K562 (cell line): Measurements from ENCODE around the gene PRSS21. TPM values are rescaled to one million over a fixed set of nuclear protein-coding genes. Genes with fewer than 3 reads are reported as not detected.

Experiments used
- ARID1B ChIP-seq: fragments of 450-650 bp; IDR thresholded peaks from 2 replicates; pipeline ENCODE4 v1.6.1; 2016; ENCODE audit warnings: antibody characterized with exemption, mild to moderate bottlenecking, inconsistent platforms
- CREB1 ChIP-seq, 2 experiments: sonication (generic) in 1 of 2; formaldehyde crosslinking in 1 of 2; IDR thresholded peaks; 2 replicates each; pipeline versions ENCODE4 v1.6.1 to v1.8.0; 2012 to 2022; ENCODE audit warnings: inconsistent platforms in 1 of 2, mild to moderate bottlenecking in 1 of 2, missing genetic modification reagents in 1 of 2, moderate library complexity in 1 of 2
- E4F1 ChIP-seq: fragments of 250-450 bp; sonication (Bioruptor Pico); IDR thresholded peaks from 2 replicates; pipeline ENCODE4 v1.5.0; 2021; ENCODE audit warnings: mild to moderate bottlenecking, borderline replicate concordance
- GABPB1 ChIP-seq: sonication (generic); formaldehyde crosslinking; IDR thresholded peaks from 2 replicates; pipeline ENCODE4 v1.8.0; 2022; ENCODE audit warnings: mild to moderate bottlenecking, missing genetic modification reagents
- HSF4 ChIP-seq: fragments of 250-450 bp; sonication (Bioruptor Pico); IDR thresholded peaks from 2 replicates; pipeline ENCODE4 v2.1.2; 2022; ENCODE audit warnings: mild to moderate bottlenecking, moderate library complexity, borderline replicate concordance
- KLF6 ChIP-seq: fragments of 250-450 bp; sonication (Bioruptor Pico); IDR thresholded peaks from 2 replicates; pipeline ENCODE4 v1.4.0; 2020; ENCODE audit warnings: mild to moderate bottlenecking, moderate library complexity, borderline replicate concordance
- MECOM ChIP-seq: fragments of 250-450 bp; sonication (Bioruptor Pico); IDR thresholded peaks from 2 replicates; pipeline ENCODE4 v1.8.0; 2022; ENCODE audit warnings: inconsistent platforms
- NR2C2 ChIP-seq, 2 experiments: fragments of 200-800 bp in 1 of 2; sonication (Bioruptor generic) in 1 of 2; sonication (generic) in 1 of 2; formaldehyde crosslinking in 1 of 2; IDR thresholded peaks; 2 replicates each; pipeline versions ENCODE4 v1.6.1 to v1.8.0; 2016 to 2022; ENCODE audit warnings: mild to moderate bottlenecking in 1 of 2, missing compliant biosample characterization in 1 of 2, missing genetic modification characterization in 1 of 2, missing genetic modification reagents in 1 of 2
- NR3C1 ChIP-seq: sonication (generic); formaldehyde crosslinking; IDR thresholded peaks from 2 replicates; pipeline ENCODE4 v1.8.1; 2022; ENCODE audit warnings: missing genetic modification reagents
- PML ChIP-seq: IDR thresholded peaks from 2 replicates; pipeline ENCODE4 v1.6.1; 2012; ENCODE audit warnings: low read length, inconsistent platforms
- RCOR1 ChIP-seq, 2 experiments: IDR thresholded peaks; 2 replicates each; pipeline ENCODE4 v1.6.1; 2012; ENCODE audit warnings: low read depth in 2 of 2, low read length in 2 of 2, borderline replicate concordance in 1 of 2, improper control_type of control experiment in 1 of 2
- STAT5B ChIP-seq: fragments of 250-450 bp; sonication (Bioruptor Pico); IDR thresholded peaks from 2 replicates; pipeline ENCODE4 v1.8.0; 2021; ENCODE audit warnings: mild to moderate bottlenecking, inconsistent platforms
- STAT6 ChIP-seq: sonication (generic); formaldehyde crosslinking; IDR thresholded peaks from 2 replicates; pipeline ENCODE4 v1.8.1; 2023; ENCODE audit warnings: mild to moderate bottlenecking, missing genetic modification reagents
- THAP12 ChIP-seq: fragments of 250-450 bp; sonication (Bioruptor Pico); IDR thresholded peaks from 2 replicates; pipeline ENCODE4 v1.9.0; 2021; ENCODE audit warnings: mild to moderate bottlenecking, inconsistent platforms
- ZC3H11A ChIP-seq: IDR thresholded peaks from 2 replicates; pipeline ENCODE4 v1.6.1; 2012; ENCODE audit warnings: low read depth, low read length, improper control_type of control experiment
- ZNF395 ChIP-seq: fragments of 200-800 bp; sonication (Bioruptor generic); IDR thresholded peaks from 2 replicates; pipeline ENCODE4 v1.6.1; 2017; ENCODE audit warnings: missing genetic modification characterization, missing compliant biosample characterization
- ZSCAN32 ChIP-seq: fragments of 450-650 bp; formaldehyde crosslinking; IDR thresholded peaks from 2 replicates; pipeline ENCODE4 v1.4.0; 2020; ENCODE audit warnings: mild to moderate bottlenecking, moderate library complexity
- polyA plus RNA-seq, 8 experiments: library from polyadenylated mRNA; depleted of rRNA in 4 of 8; stranded (reverse) in 5 of 8; unstranded in 3 of 8; fragments of >200 nt; fragmentation: Nextera tagmentation in 2 of 8; fragmentation: Illumina TruSeq in 1 of 8; extraction: Ambion mirVana in 2 of 8; extraction: Trizol in 1 of 8; gene quantifications; 2 replicates each; pipeline versions ENCODE4 v1.2.1 to v1.2.3, GENCODE V29; 2011 to 2014; ENCODE audit warnings: inconsistent platforms in 1 of 8, missing spikeins in 1 of 8
- total RNA-seq, 7 experiments: library from RNA; depleted of rRNA in 6 of 7; stranded (reverse); fragments of >200 nt in 6 of 7; fragmentation: Illumina TruSeq in 2 of 7; extraction: Trizol in 2 of 7; gene quantifications; 2 replicates each; pipeline versions ENCODE4 v1.2.1 to v1.2.3, GENCODE V29; 2011 to 2021; ENCODE audit warnings: low replicate concordance in 1 of 7

PRSS21 gene
- total and polyA plus RNA-seq, 9 of the 15 experiments (the other 6 are each of a cell fraction or from before 2014, with no cell fraction given), result 12.1 to 121 (median 61.3) TPM

- TF ChIP-seq STAT6 (CRISPR knock-in tag) (peak; percentile 88; the same call in 1 of the 2 replicates), KLF6 (0 out of 2 replicates have a peak, but pooled peaks have one; percentile 62), NR2C2 (CRISPR knock-in tag; IDR thresholded peaks at IDR 0.05) (no peak), NR2C2 (tag; IDR thresholded peaks at IDR 0.05) (peak; percentile 78), CREB1 (IDR thresholded peaks at IDR 0.05) (no peak), CREB1 (CRISPR knock-in tag; IDR thresholded peaks at IDR 0.05) (peak; percentile 45), NR3C1 (CRISPR knock-in tag) (no peak), ZSCAN32 (CRISPR knock-in tag) (no peak), RCOR1 (IDR thresholded peaks at IDR 0.05; ENCODE audit: borderline replicate concordance in 1 of 2, low read depth in 2 of 2, low read length in 2 of 2) (no peak), PML (peak; percentile 31; the same call in 1 of the 2 replicates), MECOM (CRISPR knock-in tag) (no peak), STAT5B (no peak), GABPB1 (CRISPR knock-in tag) (peak; percentile 75), E4F1 (no peak), ZC3H11A (0 out of 2 replicates have a peak, but pooled peaks have one; percentile 24), THAP12 (CRISPR knock-in tag) (peak; percentile 89), ZNF395 (CRISPR knock-in tag) (peak; percentile 68; the same call in 1 of the 2 replicates), HSF4 (CRISPR knock-in tag) (no peak), ARID1B (peak; percentile 23; the same call in 1 of the 2 replicates)
Measured at GRCh38 chr16:2777231-2777902, 39.7 kb upstream of the PRSS21 start, which contains the start of gene ELOB (continued).
